DMS153 (cell line): ENCODE data around the gene GTF2E1.
"Not testable (repeated sequence)": the region's sequence is repeated elsewhere in the genome, so short reads cannot be mapped to it uniquely, and the experiment has no call there.

ENCODE experiments used
- DNase-seq: peaks from one replicate; lab custom pipeline; 2025; lab: John Stamatoyannopoulos, UW

Gene GTF2E1

GRCh38 chr3:120756061-120756460 lies 13.5 kb downstream of the GTF2E1 start:
- no peak for DNase-seq

GRCh38 chr3:120758551-120758950 lies 16.0 kb downstream of the GTF2E1 start:
- not testable (repeated sequence) for DNase-seq

GRCh38 chr3:120762615-120763014 lies 20.1 kb downstream of the GTF2E1 start:
- no peak for DNase-seq

GRCh38 chr3:120763601-120764000 lies 21.1 kb downstream of the GTF2E1 start:
- no peak for DNase-seq

GRCh38 chr3:120764206-120764605 lies 21.7 kb downstream of the GTF2E1 start:
- DNase-seq, result no peak

- no peak for DNase-seq
Measured at GRCh38 chr3:120765830-120766493, 23.4 kb downstream of the GTF2E1 start.

GRCh38 chr3:120766576-120766975 lies 24.0 kb downstream of the GTF2E1 start:
- no peak for DNase-seq

GRCh38 chr3:120767106-120767505 lies 24.6 kb downstream of the GTF2E1 start:
- DNase-seq, result peak; percentile 9

- DNase-seq, result no peak
Measured at GRCh38 chr3:120769436-120769835, 26.9 kb downstream of the GTF2E1 start.

GRCh38 chr3:120770891-120771290 lies 28.3 kb downstream of the GTF2E1 start:
- no peak for DNase-seq

- no peak for DNase-seq
Measured at GRCh38 chr3:120772081-120772480, 29.5 kb downstream of the GTF2E1 start.

- no peak for DNase-seq
Measured at GRCh38 chr3:120773932-120774331, 31.4 kb downstream of the GTF2E1 start.

- DNase-seq, result no peak
Measured at GRCh38 chr3:120775411-120775810, 32.9 kb downstream of the GTF2E1 start.

GRCh38 chr3:120778776-120779175 lies 36.2 kb downstream of the GTF2E1 start:
- DNase-seq, result no peak

GRCh38 chr3:120780977-120781376 lies 38.4 kb downstream of the GTF2E1 start:
- DNase-seq, result no peak

GRCh38 chr3:120785832-120786231 lies 43.3 kb downstream of the GTF2E1 start:
- not testable (repeated sequence) for DNase-seq

GRCh38 chr3:120791010-120791409 lies 48.5 kb downstream of the GTF2E1 start:
- DNase-seq, result no peak

- no peak for DNase-seq
Measured at GRCh38 chr3:120791913-120792312, 49.4 kb downstream of the GTF2E1 start.

GRCh38 chr3:120793601-120794000 lies 51.1 kb downstream of the GTF2E1 start:
- no peak for DNase-seq

- peak; percentile 28 for DNase-seq
Measured at GRCh38 chr3:120795017-120795648, 52.6 kb downstream of the GTF2E1 start.

GRCh38 chr3:120795959-120796358 lies 53.4 kb downstream of the GTF2E1 start:
- no peak for DNase-seq

- DNase-seq, result no peak
Measured at GRCh38 chr3:120796976-120797375, 54.4 kb downstream of the GTF2E1 start.

GRCh38 chr3:120797857-120798256 lies 55.3 kb downstream of the GTF2E1 start:
- peak; percentile 49 for DNase-seq

- DNase-seq, result no peak
Measured at GRCh38 chr3:120798346-120798745, 55.8 kb downstream of the GTF2E1 start.
